GM19438 (cell line): ENCODE results near the gene HSD11B1.

Source experiments
- ATAC-seq: cut with Tn5 transposase; IDR thresholded peaks from one replicate; pipeline ENCODE4 v1.9.1; 2021; ENCODE audit warnings: low read depth; ENCODE audit not compliant: unreplicated experiment

Gene HSD11B1

DNA sequence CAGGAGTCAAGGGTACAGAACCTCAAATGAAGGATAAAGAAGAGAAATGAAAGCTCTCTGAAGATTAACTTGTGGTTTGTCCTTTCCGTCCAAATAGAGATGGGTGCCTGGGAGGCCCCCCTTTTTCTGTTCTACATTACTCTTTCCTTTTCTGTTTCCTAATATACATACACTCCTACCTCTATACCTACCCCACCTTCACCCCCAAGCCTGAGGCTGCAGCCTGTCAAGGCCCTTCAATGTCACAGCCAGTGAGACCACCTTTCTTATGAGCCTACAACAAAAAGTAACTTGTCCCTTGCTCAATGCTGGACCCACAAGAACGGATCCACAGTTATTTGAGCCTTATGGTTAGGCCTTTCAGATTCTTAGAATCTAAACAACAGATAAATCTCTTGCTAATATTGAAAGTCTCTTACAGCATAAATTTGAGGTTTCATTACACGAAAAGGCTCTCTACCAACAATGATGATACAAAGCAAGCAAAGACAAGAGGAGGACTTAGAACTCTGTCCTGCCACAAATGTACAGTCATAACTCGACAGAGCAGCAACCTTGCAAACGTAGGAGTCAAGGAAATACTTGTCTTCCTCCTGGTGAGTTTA, 47.1 kb downstream of the HSD11B1 start:
- ATAC-seq = peak; percentile 51

DNA sequence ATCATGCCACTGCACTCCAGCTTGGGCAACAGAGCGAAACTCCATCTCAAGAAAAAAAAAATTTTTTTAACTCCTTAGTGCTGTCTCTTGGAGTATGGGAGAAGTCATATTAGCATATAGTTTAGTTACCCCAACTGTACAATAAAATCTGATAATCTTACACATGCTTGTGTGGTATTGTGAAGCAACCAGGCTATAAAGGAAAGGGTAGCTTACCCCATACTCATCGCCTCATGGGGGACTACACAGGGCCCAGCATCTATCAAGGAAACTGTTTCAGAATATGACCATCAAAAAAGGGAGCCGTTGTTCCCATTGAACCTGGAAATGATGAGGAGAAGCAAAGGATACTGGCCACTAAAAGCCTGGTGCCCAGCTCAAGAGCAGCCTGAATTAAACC, 48.2 kb downstream of the HSD11B1 start:
- ATAC-seq = no peak

GRCh38 chr1:209755256-209755655, 50.6 kb downstream of the HSD11B1 start:
- ATAC-seq = no peak

- ATAC-seq = peak; percentile 68
These were observed 51.4 kb downstream of the HSD11B1 start, which contains the start of gene TRAF3IP3 for GRCh38 chr1:209755926-209756614. TSS of gene TRAF3IP3 (plus strand) at chr1:209756053. CDS start at chr1:209760040, 3,987 bp downstream.

DNA sequence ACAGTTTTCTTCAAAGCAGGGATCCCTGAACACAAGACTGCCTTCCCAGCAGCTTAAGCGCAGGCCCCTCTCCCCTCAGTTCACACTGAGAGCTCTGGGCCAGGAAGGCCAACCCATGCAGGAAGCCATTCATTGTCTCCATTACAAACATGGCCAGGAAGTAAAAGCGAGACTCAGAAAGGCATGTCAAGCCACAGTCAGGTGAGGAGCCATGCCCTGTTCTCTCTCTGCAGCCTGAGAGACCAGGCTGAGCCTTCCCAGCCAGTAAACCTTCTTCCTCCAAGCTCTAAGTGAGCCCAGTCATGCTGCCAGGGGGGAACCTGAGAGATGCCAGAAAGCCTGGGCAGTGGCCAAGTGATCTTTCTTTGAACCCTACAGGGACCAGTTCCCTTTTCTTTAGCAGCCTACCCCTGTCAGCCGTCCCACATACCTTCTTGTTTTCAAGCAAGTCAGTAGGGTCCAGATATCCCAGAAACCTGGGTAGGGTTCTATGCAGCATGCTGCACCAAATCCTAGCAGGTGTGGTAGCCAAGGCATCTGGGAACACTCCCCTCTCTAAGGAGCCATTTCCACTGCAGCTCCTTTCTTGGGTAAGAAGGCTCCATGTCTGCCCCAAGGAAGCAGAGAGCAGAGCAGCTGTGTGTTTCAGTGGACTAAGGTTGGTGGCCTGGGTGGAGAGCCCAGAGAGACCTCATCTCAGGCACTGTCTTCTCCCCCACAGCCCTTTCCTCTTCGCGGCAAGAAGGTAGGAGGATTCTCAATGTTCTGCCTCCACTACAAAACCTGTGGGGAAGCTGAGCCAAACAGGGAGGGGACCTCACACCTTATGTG, 52.2 kb downstream of the HSD11B1 start:
- peak; percentile 31 for ATAC-seq

GRCh38 chr1:209758400-209758799, 53.8 kb downstream of the HSD11B1 start:
- no peak for ATAC-seq

DNA sequence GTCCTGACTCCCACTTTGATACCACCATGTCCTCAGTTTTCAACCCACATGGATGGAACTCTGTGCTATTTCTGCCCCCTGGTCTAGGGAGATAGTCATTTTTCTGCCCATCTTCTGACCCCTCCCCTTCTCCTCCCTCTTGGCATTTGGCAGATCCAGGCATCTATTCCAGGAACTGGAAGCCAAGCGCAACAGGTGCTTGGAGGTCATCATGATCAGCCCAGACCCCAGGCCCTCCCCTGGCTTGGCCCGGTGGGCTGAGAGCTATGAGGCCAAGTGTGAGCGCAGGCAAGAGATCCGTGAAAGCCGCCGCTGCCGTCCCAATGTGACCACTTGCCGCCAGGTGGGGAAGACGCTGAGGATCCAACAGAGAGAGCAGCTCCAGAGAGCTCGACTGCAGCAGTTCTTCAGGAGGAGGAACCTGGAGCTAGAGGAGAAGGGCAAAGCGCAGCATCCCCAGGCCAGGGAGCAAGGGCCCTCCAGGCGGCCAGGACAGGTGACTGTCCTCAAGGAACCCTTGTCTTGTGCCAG, 55.2 kb downstream of the HSD11B1 start:
- ATAC-seq = no peak

DNA sequence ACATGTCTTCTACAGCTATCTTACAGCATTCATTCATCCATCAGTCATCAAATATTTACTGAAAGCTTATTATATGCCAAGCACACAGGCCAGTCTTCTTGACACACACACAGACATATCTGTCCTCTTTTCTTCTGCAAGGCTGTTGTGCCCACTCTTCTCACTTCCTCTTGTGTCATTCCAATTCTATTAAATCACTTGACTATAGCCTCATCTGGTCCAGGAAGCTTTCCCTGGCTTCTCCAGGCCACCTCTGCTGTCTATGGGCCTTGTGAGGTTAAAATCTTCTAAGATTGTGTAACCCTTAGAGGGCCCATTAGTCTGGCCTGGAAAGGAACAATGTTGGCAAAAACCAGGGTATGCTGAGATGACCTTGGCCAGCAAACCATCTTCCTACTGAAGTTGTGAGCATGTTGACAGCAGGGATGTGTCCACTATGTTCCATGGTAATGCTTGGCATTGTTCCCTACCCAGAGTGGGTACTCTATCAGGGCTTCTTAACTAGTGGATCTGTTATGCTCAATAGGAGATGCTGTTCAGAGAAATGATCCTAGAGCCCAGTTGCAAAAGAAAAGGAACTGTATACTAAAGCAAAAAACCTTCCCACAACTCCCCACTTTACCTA, 56.5 kb downstream of the HSD11B1 start:
- no peak for ATAC-seq

DNA sequence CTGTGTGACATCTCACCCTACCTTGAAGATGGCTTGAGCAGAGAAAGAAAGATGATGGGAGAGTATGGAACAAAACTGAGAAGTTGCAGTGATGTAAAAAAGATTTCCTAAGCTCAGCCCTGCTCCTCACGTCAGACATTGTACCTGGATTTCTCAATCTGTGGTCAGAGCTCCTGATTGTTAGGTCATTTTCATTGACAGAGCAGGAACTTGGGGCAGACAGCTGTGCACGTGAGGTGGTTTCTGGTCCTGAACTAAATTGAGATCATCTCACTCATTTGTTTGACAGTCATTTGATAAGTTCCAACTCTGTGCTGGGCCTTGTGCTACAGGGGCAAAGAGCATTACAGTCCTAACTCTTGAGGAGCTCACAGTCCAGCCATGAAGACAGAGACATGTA, 61.4 kb downstream of the HSD11B1 start:
- no peak for ATAC-seq

DNA sequence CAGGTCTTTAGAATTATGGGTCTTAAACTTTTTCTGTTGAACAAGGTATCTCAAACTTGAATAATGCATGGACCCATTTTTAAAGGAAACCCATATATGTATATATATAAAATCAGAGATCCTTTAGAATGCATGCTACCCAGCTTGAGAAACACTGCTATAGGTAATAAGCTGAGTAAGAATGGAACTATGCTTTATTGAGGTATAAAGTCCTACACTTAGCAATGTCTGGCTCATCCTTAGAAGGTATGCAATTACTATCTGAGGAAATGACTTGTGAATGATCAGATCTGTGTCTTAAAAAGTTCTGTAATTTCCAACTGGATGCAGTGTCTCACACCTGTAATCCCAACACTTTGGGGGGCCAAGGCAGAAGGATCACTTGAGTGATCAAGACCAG, 62.5 kb downstream of the HSD11B1 start:
- ATAC-seq = no peak

- ATAC-seq = no peak
These were observed 63.1 kb downstream of the HSD11B1 start for GRCh38 chr1:209767706-209768105.

GRCh38 chr1:209768354-209768774, 63.7 kb downstream of the HSD11B1 start:
- peak; percentile 73 for ATAC-seq

DNA sequence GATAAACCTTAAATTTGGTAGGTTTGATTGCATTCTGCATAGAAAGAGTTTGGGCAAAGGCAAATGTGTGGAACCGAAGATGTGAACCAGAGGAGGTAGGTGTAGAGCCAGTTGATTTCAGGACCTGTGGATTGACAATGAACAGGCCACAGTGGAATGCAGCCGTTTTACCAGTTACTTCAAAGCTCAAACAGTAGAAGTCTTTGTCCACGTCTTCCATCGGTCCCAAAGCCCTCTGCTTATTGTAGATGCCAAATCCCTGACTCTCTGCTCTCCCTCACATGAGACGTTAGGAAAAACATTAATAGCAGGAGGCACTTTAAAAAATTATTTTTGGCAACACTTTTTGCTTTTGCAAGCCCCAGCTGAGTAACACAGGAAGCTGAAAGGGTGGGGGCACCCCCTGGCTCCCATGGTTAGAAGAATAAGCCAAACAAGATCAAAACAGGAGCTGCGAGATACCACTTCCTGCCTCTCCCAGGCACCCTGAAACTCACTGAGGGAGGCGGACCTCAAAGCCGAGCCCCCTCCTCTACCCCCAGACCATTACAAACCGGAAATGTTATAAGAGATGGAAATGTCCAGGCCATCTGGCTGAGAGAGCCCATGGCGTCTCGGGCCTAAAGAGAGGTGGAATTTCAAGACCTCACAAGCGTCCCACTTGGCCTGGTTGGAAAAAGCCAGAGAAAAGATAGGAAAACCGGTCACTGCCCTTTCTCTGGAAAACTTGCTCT, 64.7 kb downstream of the HSD11B1 start:
- ATAC-seq = peak; percentile 87

DNA sequence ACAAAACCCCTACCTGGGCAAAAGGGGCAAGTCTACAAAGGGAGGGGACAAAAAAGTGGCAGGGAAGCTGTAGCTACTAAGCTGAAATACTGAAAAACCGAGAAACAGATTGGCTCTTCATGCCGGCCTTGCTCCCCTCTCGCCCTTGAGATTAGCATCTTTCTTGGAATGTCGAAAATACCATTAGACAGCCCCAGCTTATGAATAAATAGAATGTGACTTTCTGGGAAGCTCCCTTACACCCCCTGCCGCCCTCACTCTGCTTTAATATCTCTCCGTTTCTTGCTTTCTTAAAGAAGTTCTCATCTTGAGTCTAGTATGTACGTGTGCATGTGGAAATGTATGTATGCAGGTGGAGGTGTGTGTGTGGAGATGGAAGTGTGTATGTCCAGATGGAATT, 65.3 kb downstream of the HSD11B1 start:
- no peak for ATAC-seq

- ATAC-seq = no peak
These were observed 66.2 kb downstream of the HSD11B1 start for GRCh38 chr1:209770636-209771415.

DNA sequence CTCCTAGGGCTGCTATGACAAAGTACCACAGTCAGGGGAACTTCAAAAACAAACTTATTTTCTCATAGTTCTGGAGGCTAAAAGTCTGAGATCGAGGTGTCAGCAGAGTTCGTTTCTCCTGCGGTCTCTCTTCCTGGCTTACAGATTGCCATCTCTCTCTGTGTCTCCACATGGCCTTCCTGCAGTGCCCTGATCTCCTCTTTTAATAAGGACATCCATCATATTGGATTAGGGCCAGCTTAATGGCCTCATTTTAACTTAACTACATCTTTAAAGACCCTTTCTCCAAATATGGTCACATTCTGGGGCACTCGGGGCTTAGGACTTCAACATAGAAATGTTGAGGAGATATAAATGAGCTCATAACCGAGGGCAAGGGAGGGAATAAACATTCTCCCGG, 67.5 kb downstream of the HSD11B1 start:
- no peak for ATAC-seq

DNA sequence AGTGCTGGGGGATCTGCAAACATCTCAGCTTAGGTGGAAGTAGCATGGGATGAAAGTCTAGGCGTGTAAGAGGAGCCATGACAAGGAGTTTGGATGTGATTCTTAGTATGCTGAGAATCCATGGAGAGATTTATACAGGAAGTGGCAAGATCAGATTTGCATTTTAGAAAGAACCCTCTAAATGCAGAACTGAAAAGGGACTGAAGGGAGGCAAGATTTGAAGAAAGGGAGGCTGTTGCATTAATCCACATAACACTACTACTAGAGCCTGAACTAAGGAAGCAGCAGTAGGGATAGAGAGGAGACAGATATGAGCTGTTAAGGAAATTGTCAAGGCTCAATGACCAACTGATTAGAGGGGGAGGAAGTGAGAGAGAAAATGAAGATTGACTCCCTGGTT, 69.9 kb downstream of the HSD11B1 start:
- ATAC-seq = peak; percentile 61

GRCh38 chr1:209775678-209776077, 71.0 kb downstream of the HSD11B1 start:
- ATAC-seq = no peak

DNA sequence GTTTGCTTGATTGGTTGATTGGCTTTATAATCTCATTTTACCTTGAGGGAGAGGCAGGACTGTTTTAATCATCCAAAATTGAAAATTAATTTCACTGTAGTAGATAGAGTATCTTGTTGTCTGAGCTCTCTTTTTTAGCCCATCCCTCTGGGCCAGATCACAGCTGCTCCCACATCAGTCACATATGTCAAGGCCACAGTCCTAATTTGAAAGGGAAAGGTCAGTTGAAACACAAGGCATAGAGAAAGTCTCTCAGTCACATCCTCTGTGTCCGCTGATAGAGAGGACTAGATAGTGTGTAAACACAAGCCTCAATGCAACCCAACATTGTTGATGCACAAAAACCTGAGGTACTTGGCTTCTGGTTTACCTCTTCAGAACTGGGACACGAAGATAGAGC, 72.9 kb downstream of the HSD11B1 start:
- ATAC-seq = no peak
